Neutrophil (primary cell): ENCODE data around the gene NPM1.

ENCODE experiments used
- H3K27ac ChIP-seq: fragments of 200-600 bp; sonication (generic); 2 replicates; pipeline ENCODE4 v1.5.1; 2016; ENCODE audit warnings: mild to moderate bottlenecking, moderate library complexity
- H3K27me3 ChIP-seq: fragments of 200-600 bp; sonication (generic); 2 replicates; pipeline ENCODE4 v1.6.0; 2016; ENCODE audit warnings: mild to moderate bottlenecking
- H3K36me3 ChIP-seq: fragments of 200-600 bp; sonication (generic); 2 replicates; pipeline ENCODE4 v1.5.1; 2017
- H3K4me1 ChIP-seq, 2 experiments: fragments of 200-600 bp in 1 of 2; sonication (generic) in 1 of 2; 1 replicate in 1 of 2; 2 replicates in 1 of 2; pipeline versions ENCODE4 v1.5.1 to v1.6.1; 2013 to 2016; ENCODE audit warnings: low read depth in 1 of 2, low read length in 1 of 2, mild to moderate bottlenecking in 1 of 2, moderate library complexity in 1 of 2; ENCODE audit not compliant: control insufficient read depth in 1 of 2, insufficient read depth in 1 of 2
- H3K4me3 ChIP-seq, 2 experiments: fragments of 200-600 bp in 1 of 2; sonication (generic) in 1 of 2; 1 replicate in 1 of 2; 2 replicates in 1 of 2; pipeline ENCODE4 v1.5.1; 2013 to 2016; ENCODE audit warnings: low read depth in 1 of 2, low read length in 1 of 2, mild to moderate bottlenecking in 1 of 2, moderate library complexity in 1 of 2
- H3K9me3 ChIP-seq: fragments of 200-600 bp; sonication (generic); 2 replicates; pipeline ENCODE4 v1.5.1; 2016
- TF ChIP-seq, protein P1 (sequence below): fragments of 200-600 bp; sonication (generic); IDR thresholded peaks from 2 replicates; pipeline ENCODE4 v1.5.1; 2016; ENCODE audit warnings: antibody characterized with exemption

NPM1 gene

DNA sequence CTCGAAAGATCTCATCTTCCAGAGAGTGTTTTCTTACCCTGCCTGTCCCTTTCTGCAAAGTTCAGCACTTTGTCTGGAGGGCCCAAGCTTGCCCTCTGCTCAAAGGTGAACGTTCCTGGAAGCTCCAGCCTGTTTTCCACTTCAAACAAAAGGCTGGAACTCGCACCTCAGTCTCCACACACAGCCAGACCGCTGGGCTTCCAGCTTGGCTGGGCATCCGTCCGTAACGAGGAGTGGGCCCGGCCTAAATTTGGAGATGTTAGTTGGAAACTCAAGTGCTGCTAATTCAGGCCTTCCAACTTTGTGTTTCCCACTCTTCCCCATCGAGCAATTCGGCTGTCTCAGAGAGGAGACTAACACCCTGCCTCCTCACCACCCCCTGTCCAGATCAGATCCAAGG lies 66.9 kb downstream of the NPM1 start:
- Histone ChIP-seq H3K4me3 (no peak overlapping the region), H3K4me1 (peaks cover 0 to 8% of the 10 kb centered on the region in 2 experiments), H3K27ac (no peak overlapping the region), H3K9me3 (no peaks in the 10 kb centered on the region), H3K36me3 (no peaks in the 10 kb centered on the region), H3K27me3 (peaks cover 75% of the 10 kb centered on the region)
- TF ChIP-seq, protein P1, sequence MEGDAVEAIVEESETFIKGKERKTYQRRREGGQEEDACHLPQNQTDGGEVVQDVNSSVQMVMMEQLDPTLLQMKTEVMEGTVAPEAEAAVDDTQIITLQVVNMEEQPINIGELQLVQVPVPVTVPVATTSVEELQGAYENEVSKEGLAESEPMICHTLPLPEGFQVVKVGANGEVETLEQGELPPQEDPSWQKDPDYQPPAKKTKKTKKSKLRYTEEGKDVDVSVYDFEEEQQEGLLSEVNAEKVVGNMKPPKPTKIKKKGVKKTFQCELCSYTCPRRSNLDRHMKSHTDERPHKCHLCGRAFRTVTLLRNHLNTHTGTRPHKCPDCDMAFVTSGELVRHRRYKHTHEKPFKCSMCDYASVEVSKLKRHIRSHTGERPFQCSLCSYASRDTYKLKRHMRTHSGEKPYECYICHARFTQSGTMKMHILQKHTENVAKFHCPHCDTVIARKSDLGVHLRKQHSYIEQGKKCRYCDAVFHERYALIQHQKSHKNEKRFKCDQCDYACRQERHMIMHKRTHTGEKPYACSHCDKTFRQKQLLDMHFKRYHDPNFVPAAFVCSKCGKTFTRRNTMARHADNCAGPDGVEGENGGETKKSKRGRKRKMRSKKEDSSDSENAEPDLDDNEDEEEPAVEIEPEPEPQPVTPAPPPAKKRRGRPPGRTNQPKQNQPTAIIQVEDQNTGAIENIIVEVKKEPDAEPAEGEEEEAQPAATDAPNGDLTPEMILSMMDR: no peak

DNA sequence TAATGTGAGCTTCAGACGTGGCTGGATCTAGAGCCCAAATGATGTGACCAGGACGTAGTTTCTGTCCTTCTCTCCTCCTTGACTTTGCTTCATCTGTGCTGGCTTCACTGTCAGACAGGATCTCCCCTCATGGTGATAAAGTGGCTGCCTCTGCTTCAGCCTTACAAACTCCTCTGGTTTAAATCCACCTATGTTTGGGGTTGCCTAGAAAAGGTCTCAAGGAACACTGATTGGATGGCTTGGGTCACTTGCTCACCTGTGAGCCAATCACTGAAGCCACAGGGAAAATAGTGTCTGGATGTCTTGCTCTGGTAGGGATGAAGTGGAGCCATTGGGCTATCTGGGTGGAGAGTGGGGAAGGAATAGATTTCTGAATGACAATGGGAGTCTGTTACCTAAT lies 67.9 kb downstream of the NPM1 start:
- peaks cover 0 to 8% of the 10 kb centered on the region in 2 experiments for H3K4me1 ChIP-seq
- H3K36me3 ChIP-seq: no peaks in the 10 kb centered on the region
- H3K4me3 ChIP-seq: no peak overlapping the region
- H3K9me3 ChIP-seq: no peaks in the 10 kb centered on the region
- TF ChIP-seq, protein P1: no peak
- H3K27me3 ChIP-seq: peaks cover 74% of the 10 kb centered on the region
- no peak overlapping the region for H3K27ac ChIP-seq

DNA sequence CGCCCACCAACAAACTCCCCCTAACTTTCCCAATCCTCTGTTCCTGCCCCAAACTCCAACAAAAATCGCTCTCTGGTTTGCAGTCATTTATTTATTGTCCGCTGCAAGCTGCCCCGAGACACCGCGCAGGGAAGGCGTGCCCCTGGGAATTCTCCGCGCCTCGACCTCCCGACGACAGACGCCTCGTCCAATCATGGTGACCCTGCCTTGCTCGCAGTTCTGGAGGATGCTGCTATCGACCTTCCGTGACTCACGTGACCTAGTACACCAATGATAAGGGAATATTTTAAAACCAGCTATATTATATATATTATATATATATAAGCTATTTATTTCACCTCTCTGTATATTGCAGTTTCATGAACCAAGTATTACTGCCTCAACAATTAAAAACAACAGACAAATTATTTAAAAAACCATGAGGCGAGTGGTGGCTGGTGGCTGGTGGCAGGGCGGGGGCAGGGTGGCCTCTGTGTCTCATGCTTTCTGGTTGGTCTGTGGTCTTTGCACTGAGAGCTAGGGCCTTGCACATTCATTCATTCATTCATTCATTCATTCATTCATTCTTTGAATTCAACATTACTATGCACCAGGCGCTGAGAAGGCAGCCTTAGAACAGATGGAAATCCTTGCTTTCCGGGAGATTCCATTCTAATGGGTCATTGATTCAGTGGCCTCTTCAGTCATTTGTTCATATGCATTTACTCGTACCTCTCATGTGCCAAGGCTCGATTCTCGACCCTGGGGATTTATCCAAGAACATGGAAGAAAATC lies 69.7 kb downstream of the NPM1 start:
- Histone ChIP-seq H3K4me1 (no peaks in the 10 kb centered on the region), H3K27me3 (peaks cover 55% of the 10 kb centered on the region), H3K27ac (no peak overlapping the region), H3K9me3 (no peaks in the 10 kb centered on the region), H3K4me3 (no peak overlapping the region), H3K36me3 (no peaks in the 10 kb centered on the region)
- TF ChIP-seq, protein P1: no peak

DNA sequence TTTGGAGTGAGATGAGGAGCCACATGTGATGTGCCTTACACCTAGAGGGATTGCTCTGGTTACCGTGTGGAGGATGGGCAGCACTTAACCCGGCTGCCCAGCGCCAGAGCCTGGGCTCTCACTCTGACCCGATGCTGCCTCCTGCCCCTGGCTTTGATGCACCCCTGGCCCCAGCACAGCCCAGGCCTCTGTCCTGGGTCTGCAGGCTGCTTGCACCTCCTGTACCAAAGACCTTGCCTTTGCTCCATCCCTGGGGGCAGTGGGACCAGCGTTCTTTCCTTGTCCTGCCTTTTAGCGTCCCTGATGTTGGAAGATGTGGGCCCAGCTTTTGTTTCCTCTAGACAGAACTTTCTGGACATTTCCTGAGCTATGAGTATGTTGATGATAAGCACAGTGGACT lies 72.2 kb downstream of the NPM1 start:
- no peaks in the 10 kb centered on the region for H3K4me1 ChIP-seq
- H3K4me3 ChIP-seq: no peak overlapping the region
- TF ChIP-seq, protein P1: no peak
- peaks cover 40% of the 10 kb centered on the region for H3K27me3 ChIP-seq
- H3K9me3 ChIP-seq: no peaks in the 10 kb centered on the region
- H3K27ac ChIP-seq: no peak overlapping the region
- no peaks in the 10 kb centered on the region for H3K36me3 ChIP-seq
